ENCODE measurements around the gene MAML2.

GRCh38 chr11:96187822-96188221, 155.2 kb downstream of the MAML2 start:
- TF ChIP-seq EZH2 (IDR thresholded peaks at IDR 0.05; ENCODE audit: low read depth) (no peak), CTCF (conservative IDR thresholded peaks at IDR 0.05) (no peak)

Data from PC-9 (cell line).